Loucy (cell line): ENCODE measurements around the gene CAPN2.

Source experiments
- CTCF ChIP-seq: fragments of 200-600 bp; sonication (generic); conservative IDR thresholded peaks from 2 replicates; pipeline ENCODE4 v1.5.1; 2014; ENCODE audit warnings: mild to moderate bottlenecking, antibody characterized with exemption, low read length
- EZH2phosphoT487 ChIP-seq: fragments of 200-600 bp; IDR thresholded peaks from 2 replicates; pipeline ENCODE4 v1.6.1; 2018; ENCODE audit warnings: antibody characterized with exemption, mild to moderate bottlenecking, moderate library complexity, borderline replicate concordance

- TF ChIP-seq CTCF (no peak), EZH2phosphoT487 (no peak)
Measured at GRCh38 chr1:223664106-223664505, 48.2 kb upstream of the CAPN2 start.
